Left forelimb (tissue), 1 donor: ENCODE measurements around the gene F8A3.
"Not testable (repeated sequence)": the region's sequence is repeated elsewhere in the genome, so short reads cannot be mapped to it uniquely, and the experiment has no call there.

ENCODE experiments used
- DNase-seq: peaks from one replicate; pipeline ENCODE4 v3.0.0-alpha.2; 2018; ENCODE audit warnings: low spot score

F8A3 gene

DNA sequence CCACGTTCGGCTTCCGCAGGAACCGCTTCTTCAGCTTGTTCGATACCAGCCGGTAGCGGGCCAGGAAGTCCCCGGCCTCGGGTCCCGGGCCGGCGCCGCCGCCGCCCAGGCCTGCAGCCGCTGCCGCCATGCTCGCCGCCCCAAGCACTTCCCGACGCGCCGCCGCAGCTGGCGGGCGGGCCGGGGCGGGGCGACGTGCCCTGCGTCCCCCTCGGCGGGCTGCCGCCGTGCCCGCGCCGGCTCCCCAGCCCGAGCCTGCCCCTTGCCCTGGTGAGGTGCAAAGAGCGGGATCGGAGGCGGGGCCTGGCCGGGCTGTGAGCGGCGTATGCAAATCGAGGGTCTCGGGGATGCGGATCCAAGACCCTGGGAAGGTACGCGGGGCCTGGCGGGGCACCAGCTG, at the start of gene F8A3:
TSS of gene F8A3 (minus strand) at position 150 of the 400 bp plus-strand sequence. CDS start at position 130, 20 bp downstream.
- DNase-seq, result not testable (repeated sequence)

GRCh38 chrX:155505296-155505695, 46.9 kb upstream of the F8A3 start:
- no peak for DNase-seq

- DNase-seq, result not testable (repeated sequence)
Measured at GRCh38 chrX:155495134-155495533, 36.7 kb upstream of the F8A3 start.

GRCh38 chrX:155491421-155491820, 33.0 kb upstream of the F8A3 start:
- DNase-seq, result not testable (repeated sequence)

DNA sequence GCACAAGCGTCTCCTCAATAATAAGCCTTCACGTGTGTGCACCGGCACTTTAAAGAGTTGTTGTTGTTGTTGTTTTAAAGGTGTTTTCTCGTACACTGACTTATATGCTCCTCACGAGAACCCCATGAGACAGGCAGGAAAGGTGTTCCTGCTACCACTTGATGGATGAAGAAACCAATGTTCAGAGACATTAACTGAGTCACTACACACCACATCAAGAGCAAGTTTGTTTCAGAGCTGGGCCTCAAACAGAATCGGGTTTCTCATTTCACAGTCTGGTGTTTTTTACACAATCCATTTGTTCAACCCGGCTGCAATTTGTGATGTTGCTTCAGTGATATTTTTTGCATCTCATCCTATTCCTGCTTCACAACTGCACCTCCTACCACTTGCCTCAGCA, 18.7 kb upstream of the F8A3 start:
- DNase-seq, result not testable (repeated sequence)

- DNase-seq, result not testable (repeated sequence)
Measured at GRCh38 chrX:155466269-155466938, 8.0 kb upstream of the F8A3 start.

DNA sequence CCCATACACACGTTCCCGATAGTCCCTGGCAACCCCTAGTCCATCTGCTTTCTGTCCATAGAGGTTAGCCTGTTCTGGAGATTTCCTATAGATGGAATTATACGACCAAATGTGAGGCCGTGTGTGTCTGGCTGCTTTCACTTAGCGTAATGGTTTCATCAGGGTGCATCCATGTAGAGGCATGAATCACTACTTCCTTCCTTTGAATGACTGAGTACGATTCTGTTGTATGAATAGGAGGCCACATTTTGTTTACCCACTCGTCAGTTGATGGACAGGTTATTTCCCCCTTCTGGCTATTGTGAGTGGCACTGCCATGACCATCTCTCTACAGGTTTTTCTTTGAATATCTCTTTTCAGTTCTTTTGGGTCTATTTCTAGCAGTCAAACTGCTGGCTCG, 2.1 kb upstream of the F8A3 start:
- not testable (repeated sequence) for DNase-seq

DNA sequence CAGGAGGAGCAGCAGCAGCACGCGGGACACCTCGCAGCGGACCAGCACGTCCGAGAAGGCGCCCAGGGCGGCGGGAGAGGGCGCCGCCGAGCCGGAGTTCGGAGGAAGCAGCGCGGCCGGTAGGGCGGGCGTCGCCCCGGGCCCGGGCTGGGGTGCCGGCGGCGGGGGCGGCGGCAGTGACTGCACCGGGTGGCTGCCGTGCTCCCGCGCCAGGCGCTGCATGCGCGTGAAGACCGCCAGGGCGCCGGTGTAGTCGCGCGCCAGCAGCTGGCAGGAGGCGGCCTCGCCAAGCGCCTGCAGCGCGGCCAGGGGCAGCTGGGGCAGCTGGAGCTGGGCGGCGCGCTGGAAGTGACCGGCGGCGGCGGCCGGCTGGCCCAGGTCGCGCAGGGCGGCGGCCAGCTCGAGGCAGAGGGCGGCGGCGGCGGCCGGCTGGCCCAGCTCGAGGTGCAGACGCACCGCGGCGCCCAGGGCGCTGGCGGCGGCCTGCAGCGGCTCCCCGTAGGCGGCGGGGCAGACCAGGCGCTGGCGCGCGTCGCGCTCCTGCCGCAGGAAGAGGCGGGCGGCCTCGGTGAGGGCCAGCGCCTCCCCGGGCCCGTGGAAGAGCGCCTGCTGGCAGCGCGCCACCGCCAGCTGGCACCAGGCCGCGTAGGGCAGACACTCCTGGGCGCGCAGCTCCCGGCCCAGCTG, 516 bp downstream of the F8A3 start:
- not testable (repeated sequence) for DNase-seq

- DNase-seq, result no peak
Measured at GRCh38 chrX:155441097-155441496, 17.3 kb downstream of the F8A3 start.

DNA sequence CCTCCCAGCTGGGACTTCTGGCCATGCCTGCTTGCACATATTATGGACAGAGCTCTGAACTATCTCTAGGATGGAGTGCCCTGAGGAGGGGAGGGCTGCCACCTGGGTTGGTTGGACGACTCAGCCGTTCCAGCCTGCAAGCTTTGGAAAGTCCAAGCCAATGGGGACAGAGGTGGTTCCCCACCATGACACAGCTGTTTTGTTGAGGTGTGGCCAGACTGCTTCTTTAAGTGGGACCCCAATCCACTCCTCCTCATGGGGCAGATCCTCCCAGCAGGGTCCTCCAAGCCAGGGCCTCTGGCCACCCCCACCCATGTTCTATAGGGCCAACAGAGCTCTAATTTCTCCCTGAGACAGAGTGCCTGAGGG, 22.7 kb downstream of the F8A3 start:
- DNase-seq, result no peak

DNA sequence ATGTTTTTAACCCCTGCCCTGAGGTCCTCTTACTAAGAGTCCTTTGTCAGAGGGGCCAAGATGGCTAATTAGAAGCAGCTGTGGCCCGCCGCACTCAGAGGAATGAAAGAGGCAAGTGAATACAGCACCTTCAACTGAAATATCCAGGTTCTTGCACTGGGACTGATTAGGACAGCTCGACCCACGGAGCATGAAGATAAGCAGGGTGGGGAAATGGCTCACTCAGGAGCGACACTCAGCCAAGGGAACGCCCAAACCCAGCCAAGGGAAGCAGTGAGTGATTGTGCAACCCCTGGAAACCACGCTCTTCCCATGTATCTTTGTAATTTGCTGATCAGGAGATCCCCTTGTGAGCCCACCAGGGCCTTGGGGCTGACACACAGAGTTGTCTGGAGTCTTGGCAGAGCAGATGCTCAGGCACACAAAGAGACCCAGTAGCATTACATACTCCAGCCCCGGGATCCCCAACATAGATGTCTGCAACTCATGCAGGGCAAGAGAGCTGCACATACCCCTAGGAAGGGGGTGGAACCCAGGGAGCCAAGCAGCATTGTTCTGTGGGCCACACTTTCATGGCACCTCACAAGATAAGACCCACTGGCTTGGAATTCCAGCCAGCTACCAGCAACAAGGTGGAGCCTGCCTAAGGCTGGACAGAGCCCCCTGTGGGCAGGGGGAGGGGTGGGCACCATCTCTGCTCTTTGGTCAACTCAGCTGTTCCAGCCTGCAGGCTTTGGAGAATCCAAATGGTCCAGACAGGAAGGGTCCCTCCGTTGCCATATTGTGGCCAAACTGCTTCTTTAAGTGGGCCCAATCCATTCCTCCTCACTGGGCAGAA, 23.3 kb downstream of the F8A3 start:
- no peak for DNase-seq

GRCh38 chrX:155417769-155418168, 40.7 kb downstream of the F8A3 start:
- no peak for DNase-seq
